IPS-18a (cell line): ENCODE results near the gene LYRM4.
A peak's percentile ranks its signal among the peaks of the same experiment; 100 is the strongest.

Experiments used
- H3K27ac ChIP-seq: one replicate; pipeline ENCODE4 v1.5.1; 2013; ENCODE audit warnings: low read length
- H3K27me3 ChIP-seq: one replicate; pipeline ENCODE4 v1.6.1; 2013; ENCODE audit warnings: mild to moderate bottlenecking, low read length; ENCODE audit not compliant: control insufficient read depth, insufficient read depth
- H3K36me3 ChIP-seq: one replicate; pipeline ENCODE4 v1.6.1; 2013; ENCODE audit warnings: low read depth, low read length; ENCODE audit not compliant: control insufficient read depth
- H3K4me1 ChIP-seq: one replicate; pipeline ENCODE4 v1.6.1; 2013; ENCODE audit warnings: low read depth, low read length; ENCODE audit not compliant: control insufficient read depth
- H3K4me3 ChIP-seq: one replicate; pipeline ENCODE4 v1.5.1; 2013; ENCODE audit warnings: low read length
- H3K9ac ChIP-seq: one replicate; pipeline ENCODE4 v1.6.1; 2013; ENCODE audit warnings: mild to moderate bottlenecking, low read length, moderate library complexity
- H3K9me3 ChIP-seq: one replicate; pipeline ENCODE4 v1.6.1; 2013; ENCODE audit warnings: low read depth, low read length; ENCODE audit not compliant: control insufficient read depth

The LYRM4 gene

DNA sequence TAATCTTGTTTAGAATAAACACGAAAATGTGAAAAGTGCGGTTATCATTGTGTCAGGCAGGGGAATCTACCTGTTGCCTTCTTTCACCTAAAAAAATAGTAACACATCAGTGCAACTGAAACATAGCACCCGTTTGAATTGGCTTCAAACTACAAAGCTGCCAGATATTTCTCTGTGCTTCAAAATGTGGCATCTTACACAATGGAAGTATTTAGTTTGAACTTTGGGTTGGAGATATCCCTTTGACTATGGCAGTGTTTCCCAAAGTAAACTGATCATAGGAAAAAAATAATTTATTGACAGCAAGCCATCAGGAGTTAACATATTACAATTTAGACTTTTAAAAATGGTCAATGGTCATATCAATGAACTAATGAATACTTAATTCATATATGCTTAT is 172.0 kb downstream of the LYRM4 start:
- Histone ChIP-seq H3K27me3 (peaks cover 40% of the 10 kb centered on the region), H3K9me3 (no peaks in the 10 kb centered on the region), H3K36me3 (no peaks in the 10 kb centered on the region), H3K27ac (no peak overlapping the region), H3K4me1 (no peaks in the 10 kb centered on the region), H3K4me3 (no peak overlapping the region), H3K9ac (no peak overlapping the region)

- Histone ChIP-seq H3K9me3 (no peaks in the 10 kb centered on the region), H3K4me1 (no peaks in the 10 kb centered on the region), H3K9ac (no peak overlapping the region), H3K27me3 (peaks cover 54% of the 10 kb centered on the region), H3K4me3 (no peak overlapping the region), H3K36me3 (no peaks in the 10 kb centered on the region), H3K27ac (no peak overlapping the region)
Measured at GRCh38 chr6:5087389-5087788, 173.4 kb downstream of the LYRM4 start.

- Histone ChIP-seq H3K9me3 (no peaks in the 10 kb centered on the region), H3K27me3 (peaks cover 61% of the 10 kb centered on the region), H3K4me1 (no peaks in the 10 kb centered on the region), H3K36me3 (no peaks in the 10 kb centered on the region), H3K27ac (no peak overlapping the region), H3K9ac (no peak overlapping the region), H3K4me3 (peak overlapping the region; percentile 67)
Measured at GRCh38 chr6:5086294-5086890, 174.4 kb downstream of the LYRM4 start.

DNA sequence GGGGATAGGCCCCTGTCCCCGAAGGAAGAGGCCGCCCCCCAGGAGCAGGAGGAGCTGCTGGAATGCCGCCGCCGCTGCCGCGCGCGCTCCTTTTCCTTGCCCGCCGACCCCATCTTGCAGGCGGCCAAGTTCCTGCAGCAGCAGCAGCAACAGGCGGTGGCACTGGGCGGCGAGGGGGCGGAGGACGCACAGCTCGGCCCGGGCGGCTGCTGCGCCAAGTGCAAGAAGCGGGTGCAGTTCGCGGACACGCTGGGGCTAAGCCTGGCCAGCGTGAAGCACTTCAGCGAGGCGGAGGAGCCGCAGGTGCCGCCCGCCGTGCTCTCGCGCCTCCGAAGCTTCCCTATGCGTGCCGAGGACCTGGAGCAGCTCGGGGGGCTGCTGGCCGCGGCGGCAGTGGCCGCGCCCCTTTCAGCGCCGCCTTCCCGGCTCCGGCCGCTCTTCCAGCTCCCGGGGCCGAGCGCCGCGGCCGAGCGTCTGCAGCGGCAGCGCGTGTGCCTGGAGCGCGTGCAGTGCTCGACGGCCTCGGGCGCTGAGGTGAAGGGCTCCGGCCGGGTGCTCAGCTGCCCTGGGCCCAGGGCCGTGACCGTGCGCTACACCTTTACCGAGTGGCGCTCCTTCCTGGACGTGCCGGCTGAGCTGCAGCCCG is 175.0 kb downstream of the LYRM4 start:
- Histone ChIP-seq H3K4me3 (peak overlapping the region; percentile 67), H3K27ac (no peak overlapping the region), H3K4me1 (no peaks in the 10 kb centered on the region), H3K27me3 (peaks cover 66% of the 10 kb centered on the region), H3K9me3 (no peaks in the 10 kb centered on the region), H3K9ac (no peak overlapping the region), H3K36me3 (no peaks in the 10 kb centered on the region)

- H3K4me1 ChIP-seq, result no peaks in the 10 kb centered on the region
- H3K36me3 ChIP-seq, result no peaks in the 10 kb centered on the region
- H3K27ac ChIP-seq, result no peak within 1 kb of the TSS
- no peak within 1 kb of the TSS for H3K9ac ChIP-seq
- H3K9me3 ChIP-seq, result no peaks in the 10 kb centered on the region
- H3K27me3 ChIP-seq, result peaks cover 66% of the 10 kb centered on the region
- H3K4me3 ChIP-seq, result peak within 1 kb of the TSS; percentile 67
Measured at GRCh38 chr6:5084781-5085647, 175.7 kb downstream of the LYRM4 start, which contains the start of gene PPP1R3G. Gene PPP1R3G, plus strand, starts transcription at chr6:5085341. Its CDS starts 145 bp downstream, at chr6:5085486.

DNA sequence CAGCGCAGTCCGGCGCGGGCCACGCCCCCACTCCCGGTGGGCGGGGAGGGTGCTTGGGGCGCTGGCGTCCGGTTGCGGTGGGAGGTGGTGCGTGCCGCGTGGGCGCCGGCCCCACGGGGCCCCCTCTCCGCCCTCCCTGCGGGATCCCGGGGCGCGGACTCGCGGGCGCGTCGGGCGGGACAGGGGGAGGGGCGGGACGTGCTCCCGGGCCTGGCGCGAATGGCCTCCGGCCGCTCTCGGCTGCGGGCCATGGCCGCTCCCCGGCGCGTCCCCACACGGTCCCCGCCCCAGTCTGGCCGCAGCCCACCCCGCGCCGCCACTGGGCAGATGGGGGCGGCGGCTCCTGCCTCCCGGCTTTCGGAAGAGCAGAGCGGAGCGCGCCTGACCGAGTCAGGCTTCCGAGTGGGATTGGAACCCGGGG is 176.4 kb downstream of the LYRM4 start:
- Histone ChIP-seq H3K9me3 (no peaks in the 10 kb centered on the region), H3K9ac (no peak overlapping the region), H3K4me1 (no peaks in the 10 kb centered on the region), H3K27ac (no peak overlapping the region), H3K27me3 (peaks cover 66% of the 10 kb centered on the region), H3K4me3 (peak overlapping the region; percentile 67), H3K36me3 (no peaks in the 10 kb centered on the region)

DNA sequence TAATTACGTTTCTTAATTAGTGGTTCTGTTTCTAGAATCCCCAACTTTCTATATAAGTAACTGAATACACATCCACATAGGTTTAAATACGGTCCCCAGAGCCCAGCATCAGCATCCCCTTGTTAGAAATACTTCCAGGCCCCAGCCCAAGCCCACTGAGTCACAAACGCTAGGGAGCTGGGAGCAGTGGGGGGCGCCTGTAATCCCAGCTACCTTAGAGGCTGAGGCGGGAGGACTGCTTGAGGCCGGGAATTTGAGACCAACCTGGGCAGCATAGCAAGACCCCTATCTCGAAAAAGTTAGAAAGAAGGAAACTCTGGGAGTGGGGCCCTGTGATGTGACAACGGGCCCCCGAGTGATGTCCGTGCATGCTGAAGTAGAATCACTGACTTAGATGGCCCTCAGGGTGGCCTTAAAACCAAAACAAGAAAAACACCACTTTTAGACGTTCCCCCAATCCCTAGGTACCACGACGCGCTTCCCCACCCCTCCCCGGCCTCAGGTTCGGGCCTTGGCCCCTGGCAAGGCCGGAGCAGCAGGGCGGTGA is 176.9 kb downstream of the LYRM4 start:
- H3K4me3 ChIP-seq, result peak overlapping the region; percentile 67
- no peak overlapping the region for H3K27ac ChIP-seq
- no peak overlapping the region for H3K9ac ChIP-seq
- peaks cover 66% of the 10 kb centered on the region for H3K27me3 ChIP-seq
- no peaks in the 10 kb centered on the region for H3K36me3 ChIP-seq
- H3K9me3 ChIP-seq, result no peaks in the 10 kb centered on the region
- H3K4me1 ChIP-seq, result no peaks in the 10 kb centered on the region

DNA sequence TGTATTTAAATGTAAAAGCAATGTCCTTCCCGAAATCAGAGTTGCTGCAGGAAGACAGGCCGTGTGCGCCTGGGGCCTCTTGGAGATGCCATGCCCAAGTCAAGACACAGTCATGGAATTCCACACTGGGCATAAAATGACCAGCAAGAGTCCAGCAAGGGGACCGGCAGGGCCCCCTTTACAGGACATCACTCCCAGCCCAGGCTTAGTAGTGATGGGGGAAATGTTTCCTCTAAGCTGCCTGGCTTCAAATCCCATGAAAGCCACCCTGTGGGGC is 177.5 kb downstream of the LYRM4 start:
- no peak overlapping the region for H3K27ac ChIP-seq
- no peak overlapping the region for H3K9ac ChIP-seq
- H3K27me3 ChIP-seq, result peaks cover 66% of the 10 kb centered on the region
- H3K9me3 ChIP-seq, result no peaks in the 10 kb centered on the region
- H3K4me1 ChIP-seq, result no peaks in the 10 kb centered on the region
- H3K36me3 ChIP-seq, result no peaks in the 10 kb centered on the region
- H3K4me3 ChIP-seq, result no peak overlapping the region

- Histone ChIP-seq H3K4me1 (no peaks in the 10 kb centered on the region), H3K27ac (no peak overlapping the region), H3K36me3 (no peaks in the 10 kb centered on the region), H3K9ac (no peak overlapping the region), H3K4me3 (no peak overlapping the region), H3K27me3 (peaks cover 65% of the 10 kb centered on the region), H3K9me3 (no peaks in the 10 kb centered on the region)
Measured at GRCh38 chr6:5082487-5083306, 178.1 kb downstream of the LYRM4 start.

DNA sequence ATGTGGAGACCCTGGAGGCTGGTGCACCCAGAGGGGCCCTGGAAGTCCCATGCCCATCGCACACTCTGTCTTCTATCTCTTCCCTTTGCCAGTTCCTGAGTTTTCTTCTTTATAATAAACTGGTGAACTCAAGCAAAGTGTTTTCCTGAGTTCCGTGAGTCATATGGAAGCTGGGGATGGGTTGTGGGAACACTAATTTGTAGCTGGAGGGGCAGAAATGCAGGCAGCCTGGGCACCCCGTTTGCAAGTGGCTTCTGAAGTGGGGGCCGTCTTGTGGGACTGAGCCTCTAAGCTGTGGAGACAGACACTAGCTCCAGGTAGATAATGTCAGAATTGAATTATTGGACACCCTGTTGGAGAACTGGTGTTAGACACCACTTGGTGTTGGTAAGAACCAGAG is 178.8 kb downstream of the LYRM4 start:
- Histone ChIP-seq H3K27me3 (peaks cover 57% of the 10 kb centered on the region), H3K27ac (no peak overlapping the region)

DNA sequence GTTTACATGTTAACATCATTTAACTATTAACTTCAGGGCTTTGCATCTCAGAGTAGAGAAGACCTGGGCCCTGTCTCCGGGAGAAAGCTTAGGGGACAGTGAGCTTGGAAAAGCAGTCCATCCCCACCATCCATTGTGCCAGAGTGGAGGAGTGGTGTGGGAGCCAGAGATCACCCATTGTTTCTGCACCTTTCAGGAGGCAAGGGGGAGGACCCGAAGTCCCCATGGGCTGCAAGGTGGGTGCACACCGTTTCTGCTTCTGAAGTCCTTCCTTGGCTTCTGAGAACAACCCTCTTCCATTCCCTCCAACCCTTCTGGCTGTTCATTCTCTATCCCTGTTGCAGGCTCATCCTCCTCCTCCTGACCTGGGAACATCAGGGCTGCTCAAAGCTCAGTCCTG is 179.6 kb downstream of the LYRM4 start:
- H3K27me3 ChIP-seq, result peaks cover 49% of the 10 kb centered on the region
- no peaks in the 10 kb centered on the region for H3K9me3 ChIP-seq
- no peak overlapping the region for H3K9ac ChIP-seq
- H3K4me3 ChIP-seq, result no peak overlapping the region
- no peaks in the 10 kb centered on the region for H3K4me1 ChIP-seq
- H3K36me3 ChIP-seq, result no peaks in the 10 kb centered on the region
- H3K27ac ChIP-seq, result no peak overlapping the region

More for the DNA sequence above, 178.8 kb downstream of the LYRM4 start:
- Histone ChIP-seq H3K4me3 (no peak overlapping the region), H3K9ac (no peak overlapping the region), H3K9me3 (no peaks in the 10 kb centered on the region), H3K36me3 (no peaks in the 10 kb centered on the region), H3K4me1 (no peaks in the 10 kb centered on the region)
